ENCODE data around the gene TAF13. TPM values are rescaled to one million over a fixed set of nuclear protein-coding genes. Genes with fewer than 3 reads are reported as not detected.
A peak's percentile ranks its signal among the peaks of the same experiment; 100 is the strongest.

TAF13 gene, protein sequence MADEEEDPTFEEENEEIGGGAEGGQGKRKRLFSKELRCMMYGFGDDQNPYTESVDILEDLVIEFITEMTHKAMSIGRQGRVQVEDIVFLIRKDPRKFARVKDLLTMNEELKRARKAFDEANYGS
- 10 to 100 TPM; 41.6 to 71.0 (median 51.8) TPM for total RNA-seq

DNA sequence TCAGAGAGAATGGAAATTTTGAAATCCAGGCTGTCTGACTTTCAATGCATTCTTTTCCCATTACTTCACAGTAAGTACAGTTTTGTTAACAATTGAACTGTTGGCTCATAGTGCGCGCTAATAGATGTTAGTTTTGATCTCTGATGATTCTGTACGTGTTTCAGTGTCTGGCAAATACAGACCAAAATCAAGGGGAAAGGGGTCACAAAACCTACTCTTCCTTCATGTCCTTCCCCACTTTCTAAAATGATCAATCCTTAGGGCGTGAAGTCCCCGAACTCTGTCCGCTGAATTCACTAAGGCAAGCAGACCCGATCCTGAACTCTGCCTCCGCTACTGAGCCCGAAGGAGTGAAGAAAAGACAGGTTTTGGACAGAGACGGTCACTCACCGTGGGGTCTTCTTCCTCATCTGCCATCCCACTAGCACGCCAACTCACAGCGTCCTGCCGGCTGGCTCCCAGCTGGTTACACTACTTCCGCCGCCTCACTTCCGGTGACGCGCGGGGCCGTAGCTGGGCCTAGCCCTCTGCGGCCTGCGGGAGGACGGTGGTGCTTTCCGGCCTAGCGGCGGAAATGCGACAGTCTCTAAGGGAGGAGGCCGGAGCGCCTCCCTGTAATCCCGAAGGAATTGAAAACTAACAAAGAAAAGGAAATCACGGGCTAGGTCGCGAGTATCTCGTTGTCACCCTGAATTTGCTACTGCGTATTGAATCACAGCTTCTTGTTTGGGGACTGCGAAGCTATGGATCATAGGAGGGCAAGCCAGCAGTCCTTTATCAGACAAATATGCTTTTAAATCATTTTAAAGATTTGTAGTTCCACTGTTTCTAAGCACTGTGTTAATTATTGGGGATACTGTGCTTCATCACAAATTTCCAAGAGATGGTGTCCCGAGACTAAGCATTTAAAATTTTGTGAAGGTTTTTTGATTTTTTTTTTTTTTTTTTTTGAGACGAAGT lies at the start of gene TAF13:
Gene TAF13, minus strand, starts transcription at position 473 of the 960 bp plus-strand sequence. Its CDS starts 56 bp downstream, at position 417.
- intact Hi-C loops (cut with DNase I) = no loop called here
- Histone ChIP-seq H3K27me3 (no peaks in the 10 kb centered on the region), H3K27ac (replicated peaks in 1 of 4) (peak within 1 kb of the TSS; percentile 89 to 95 (median 94)), H3K4me3 (peak within 1 kb of the TSS; percentile 71 to 96 (median 73)), H3K9me3 (no peaks in the 10 kb centered on the region), H3K4me1 (peaks cover 23 to 32% (median 24%) of the 10 kb centered on the region in 4 donors), H3K36me3 (peaks cover 0 to 28% (median 10%) of the 10 kb centered on the region in 4 donors)
- TF ChIP-seq POLR2AphosphoS5 (IDR thresholded peaks at IDR 0.05) = peak; percentile 100
- no peak for TF ChIP-seq EP300 (IDR thresholded peaks at IDR 0.05)
- TF ChIP-seq, protein P1, sequence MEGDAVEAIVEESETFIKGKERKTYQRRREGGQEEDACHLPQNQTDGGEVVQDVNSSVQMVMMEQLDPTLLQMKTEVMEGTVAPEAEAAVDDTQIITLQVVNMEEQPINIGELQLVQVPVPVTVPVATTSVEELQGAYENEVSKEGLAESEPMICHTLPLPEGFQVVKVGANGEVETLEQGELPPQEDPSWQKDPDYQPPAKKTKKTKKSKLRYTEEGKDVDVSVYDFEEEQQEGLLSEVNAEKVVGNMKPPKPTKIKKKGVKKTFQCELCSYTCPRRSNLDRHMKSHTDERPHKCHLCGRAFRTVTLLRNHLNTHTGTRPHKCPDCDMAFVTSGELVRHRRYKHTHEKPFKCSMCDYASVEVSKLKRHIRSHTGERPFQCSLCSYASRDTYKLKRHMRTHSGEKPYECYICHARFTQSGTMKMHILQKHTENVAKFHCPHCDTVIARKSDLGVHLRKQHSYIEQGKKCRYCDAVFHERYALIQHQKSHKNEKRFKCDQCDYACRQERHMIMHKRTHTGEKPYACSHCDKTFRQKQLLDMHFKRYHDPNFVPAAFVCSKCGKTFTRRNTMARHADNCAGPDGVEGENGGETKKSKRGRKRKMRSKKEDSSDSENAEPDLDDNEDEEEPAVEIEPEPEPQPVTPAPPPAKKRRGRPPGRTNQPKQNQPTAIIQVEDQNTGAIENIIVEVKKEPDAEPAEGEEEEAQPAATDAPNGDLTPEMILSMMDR (IDR thresholded peaks at IDR 0.05) = peak in 2 of 3 experiments; percentile 54 to 55
- TF ChIP-seq POLR2A (IDR thresholded peaks at IDR 0.05; ENCODE audit: low read depth) = peak; percentile 94
- peak; percentile 98 for DNase-seq (ENCODE audit: extremely low spot score)
- 10% methylated on average over 19 of the region's 39 CpGs for WGBS

GRCh38 chr1:109120356-109120755 lies 44.6 kb upstream of the TAF13 start:
- Histone ChIP-seq H3K27ac (replicated peaks in 1 of 4) (no peak overlapping the region), H3K4me1 (no peaks in the 10 kb centered on the region), H3K36me3 (no peaks in the 10 kb centered on the region), H3K4me3 (no peak overlapping the region), H3K27me3 (peaks cover 0 to 24% (median 0%) of the 10 kb centered on the region in 4 donors), H3K9me3 (no peaks in the 10 kb centered on the region)
- WGBS = 94% methylated on average over 5 of the region's 5 CpGs
- TF ChIP-seq, protein P1 (IDR thresholded peaks at IDR 0.05) = no peak
- no peak for TF ChIP-seq EP300 (IDR thresholded peaks at IDR 0.05)
- no peak for TF ChIP-seq POLR2AphosphoS5 (IDR thresholded peaks at IDR 0.05)
- no peak for DNase-seq (ENCODE audit: extremely low spot score)
- intact Hi-C loops (cut with DNase I) = no loop called here

DNA sequence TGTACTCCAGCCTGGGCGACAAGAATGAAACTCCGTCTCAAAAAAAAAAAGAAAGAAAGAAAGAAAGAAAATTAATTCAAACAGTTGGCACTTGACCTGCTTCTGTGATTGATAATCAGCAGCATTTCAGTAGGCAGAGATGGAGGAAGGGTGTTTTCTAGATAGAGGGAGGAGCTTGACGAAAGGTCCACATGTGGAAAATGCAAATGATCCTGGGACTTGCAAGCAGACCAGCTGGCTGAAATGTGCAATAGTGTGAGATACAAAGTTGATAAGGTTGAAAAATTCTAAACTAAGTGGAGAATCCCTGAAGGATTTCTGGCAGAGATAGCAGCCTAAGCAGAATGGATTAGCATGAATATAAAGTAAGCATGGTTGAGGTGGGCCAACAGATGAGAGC lies 42.3 kb upstream of the TAF13 start:
- H3K9me3 ChIP-seq = no peaks in the 10 kb centered on the region
- TF ChIP-seq EP300 (IDR thresholded peaks at IDR 0.05) (no peak), POLR2A (IDR thresholded peaks at IDR 0.05; ENCODE audit: low read depth) (no peak), POLR2AphosphoS5 (IDR thresholded peaks at IDR 0.05) (no peak)
- TF ChIP-seq, protein P1 (IDR thresholded peaks at IDR 0.05) = no peak
- no peak overlapping the region for H3K27ac ChIP-seq (replicated peaks in 1 of 4)
- WGBS = 85% methylated on average over 3 of the region's 3 CpGs
- H3K4me1 ChIP-seq = peaks cover 12 to 14% (median 13%) of the 10 kb centered on the region in 4 donors
- intact Hi-C loops (cut with DNase I) = no loop called here
- no peak for DNase-seq (ENCODE audit: extremely low spot score)
- no peak overlapping the region for H3K4me3 ChIP-seq
- H3K27me3 ChIP-seq = peaks cover 0 to 44% (median 13%) of the 10 kb centered on the region in 4 donors
- H3K36me3 ChIP-seq = no peaks in the 10 kb centered on the region

GRCh38 chr1:109116286-109116685 lies 40.5 kb upstream of the TAF13 start:
- Histone ChIP-seq H3K4me3 (no peak overlapping the region), H3K4me1 (peaks cover 12 to 27% (median 25%) of the 10 kb centered on the region in 4 donors), H3K36me3 (no peaks in the 10 kb centered on the region), H3K27ac (replicated peaks in 1 of 4) (no peak overlapping the region), H3K9me3 (no peaks in the 10 kb centered on the region), H3K27me3 (peaks cover 0 to 44% (median 13%) of the 10 kb centered on the region in 4 donors)
- TF ChIP-seq EP300 (IDR thresholded peaks at IDR 0.05) (no peak), POLR2AphosphoS5 (IDR thresholded peaks at IDR 0.05) (no peak), POLR2A (IDR thresholded peaks at IDR 0.05; ENCODE audit: low read depth) (no peak)
- TF ChIP-seq, protein P1 (IDR thresholded peaks at IDR 0.05) = no peak
- DNase-seq (ENCODE audit: extremely low spot score) = no peak
- 100% methylated on average over 1 of the region's 1 CpG for WGBS
- intact Hi-C loops (cut with DNase I) = no loop called here

Data from esophagus muscularis mucosa (tissue), 4 donors.